Choroid plexus epithelial cell (primary cell): Measurements from ENCODE around the gene SPATA13.

Experiments
- DNase-seq: peaks from one replicate; pipeline ENCODE4 v3.0.0-alpha.2; 2010; ENCODE audit warnings: low read depth
- H3K4me3 ChIP-seq: 2 replicates; pipeline ENCODE4 v1.5.1; 2011; ENCODE audit warnings: low read depth, mild to moderate bottlenecking, control low read depth, low read length, moderate library complexity
- TF ChIP-seq, protein P1 (sequence below): conservative IDR thresholded peaks from 2 replicates; pipeline ENCODE4 v1.5.1; 2011; ENCODE audit warnings: low read depth, mild to moderate bottlenecking, control low read depth, inconsistent platforms, low read length, moderate library complexity

The SPATA13 gene

DNA sequence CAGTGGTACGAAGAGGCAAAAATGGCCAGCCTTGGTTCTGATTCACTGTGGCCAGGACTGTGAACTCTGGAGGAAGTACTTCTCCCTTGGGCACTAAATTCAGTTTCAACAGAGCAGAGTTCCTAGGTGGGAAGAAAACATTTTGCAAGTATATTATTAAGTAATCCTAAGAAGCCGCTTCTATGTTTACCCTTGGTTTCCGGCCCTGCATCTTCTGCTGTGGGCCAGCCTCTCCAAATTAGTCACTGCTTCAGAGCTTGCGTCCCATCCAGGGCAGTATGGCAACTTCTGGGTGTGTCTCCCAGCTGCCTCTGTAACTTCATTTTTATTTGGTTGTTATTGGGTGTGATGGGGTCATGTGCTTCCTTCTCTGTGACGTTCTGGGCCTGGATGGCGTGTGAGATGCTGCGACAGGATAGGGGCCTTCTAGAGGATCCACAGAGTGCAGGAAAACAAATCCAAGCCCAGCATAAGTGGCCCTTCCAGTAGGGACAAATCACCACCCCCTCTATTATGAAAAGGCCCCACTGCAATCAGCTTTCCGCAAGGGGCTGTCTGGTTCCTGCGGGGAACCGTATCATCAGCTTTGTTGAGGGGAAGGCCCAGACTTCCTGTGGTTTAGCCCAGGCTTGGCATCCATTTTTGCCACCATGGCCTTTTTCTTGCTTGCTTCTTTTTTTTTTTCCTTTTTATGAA lies 93.8 kb downstream of the SPATA13 start:
- TF ChIP-seq, protein P1, sequence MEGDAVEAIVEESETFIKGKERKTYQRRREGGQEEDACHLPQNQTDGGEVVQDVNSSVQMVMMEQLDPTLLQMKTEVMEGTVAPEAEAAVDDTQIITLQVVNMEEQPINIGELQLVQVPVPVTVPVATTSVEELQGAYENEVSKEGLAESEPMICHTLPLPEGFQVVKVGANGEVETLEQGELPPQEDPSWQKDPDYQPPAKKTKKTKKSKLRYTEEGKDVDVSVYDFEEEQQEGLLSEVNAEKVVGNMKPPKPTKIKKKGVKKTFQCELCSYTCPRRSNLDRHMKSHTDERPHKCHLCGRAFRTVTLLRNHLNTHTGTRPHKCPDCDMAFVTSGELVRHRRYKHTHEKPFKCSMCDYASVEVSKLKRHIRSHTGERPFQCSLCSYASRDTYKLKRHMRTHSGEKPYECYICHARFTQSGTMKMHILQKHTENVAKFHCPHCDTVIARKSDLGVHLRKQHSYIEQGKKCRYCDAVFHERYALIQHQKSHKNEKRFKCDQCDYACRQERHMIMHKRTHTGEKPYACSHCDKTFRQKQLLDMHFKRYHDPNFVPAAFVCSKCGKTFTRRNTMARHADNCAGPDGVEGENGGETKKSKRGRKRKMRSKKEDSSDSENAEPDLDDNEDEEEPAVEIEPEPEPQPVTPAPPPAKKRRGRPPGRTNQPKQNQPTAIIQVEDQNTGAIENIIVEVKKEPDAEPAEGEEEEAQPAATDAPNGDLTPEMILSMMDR: no peak
- no peak overlapping the region for H3K4me3 ChIP-seq
- peak; percentile 39 for DNase-seq

DNA sequence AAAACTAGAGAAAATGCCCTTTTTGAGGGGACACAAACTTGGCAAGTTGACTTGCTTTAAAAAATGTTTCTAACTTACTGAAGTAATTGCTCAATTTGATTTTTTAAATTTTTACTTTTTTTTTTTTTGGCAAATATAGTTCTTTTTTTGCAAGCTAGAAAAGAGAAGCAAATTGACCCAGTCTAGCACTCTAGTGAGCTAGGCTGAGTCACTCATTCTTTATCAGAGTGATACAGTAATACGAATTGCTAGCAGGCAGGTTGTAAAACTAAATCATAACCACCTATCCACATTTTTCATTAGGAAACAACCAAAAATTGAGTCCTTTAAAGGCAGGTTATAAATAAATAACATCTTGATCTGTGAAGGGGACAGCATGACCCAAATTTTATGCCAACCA lies 97.0 kb downstream of the SPATA13 start:
- TF ChIP-seq, protein P1: no peak
- no peak overlapping the region for H3K4me3 ChIP-seq
- DNase-seq: no peak

DNA sequence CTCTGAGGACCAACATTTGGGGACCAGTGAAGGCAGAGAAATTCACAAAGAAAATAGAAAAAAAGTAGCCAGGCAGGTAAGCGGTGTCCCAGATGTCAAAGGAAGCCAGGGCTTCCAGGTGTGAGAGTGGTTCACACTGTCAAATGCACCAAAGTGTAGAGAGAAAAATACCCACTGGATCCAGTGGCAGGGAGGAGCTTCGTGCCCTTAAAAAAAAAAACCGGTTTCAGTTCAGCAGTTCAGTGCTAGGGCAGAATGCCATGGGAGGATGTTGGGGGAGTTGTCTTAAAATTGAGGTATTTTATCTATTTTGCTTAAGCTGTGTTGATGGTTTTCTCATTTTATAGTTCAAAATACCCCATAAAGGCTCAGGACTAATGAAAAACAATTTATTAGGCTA lies 101.0 kb downstream of the SPATA13 start:
- TF ChIP-seq, protein P1: no peak
- no peak for DNase-seq
- no peak overlapping the region for H3K4me3 ChIP-seq

DNA sequence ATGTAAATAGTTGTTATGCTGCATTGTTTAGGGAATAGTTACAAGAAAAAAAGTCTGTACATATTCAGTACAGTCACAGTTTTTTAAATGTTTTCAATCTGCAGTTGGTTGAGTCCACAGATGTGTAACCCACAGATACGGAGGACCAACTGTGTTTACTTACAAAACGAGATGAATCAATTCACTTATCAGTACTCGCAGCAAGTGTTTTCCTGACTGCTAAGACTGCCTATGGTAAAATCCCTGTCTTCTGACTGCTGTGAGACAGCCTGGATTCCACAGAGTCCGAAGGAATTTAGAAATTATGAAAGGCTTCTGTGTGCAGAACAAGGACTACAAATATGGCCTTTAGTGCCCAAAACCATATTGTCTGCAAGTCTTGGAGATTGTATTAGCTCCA lies 103.1 kb downstream of the SPATA13 start:
- DNase-seq: peak; percentile 86
- TF ChIP-seq, protein P1: no peak

DNA sequence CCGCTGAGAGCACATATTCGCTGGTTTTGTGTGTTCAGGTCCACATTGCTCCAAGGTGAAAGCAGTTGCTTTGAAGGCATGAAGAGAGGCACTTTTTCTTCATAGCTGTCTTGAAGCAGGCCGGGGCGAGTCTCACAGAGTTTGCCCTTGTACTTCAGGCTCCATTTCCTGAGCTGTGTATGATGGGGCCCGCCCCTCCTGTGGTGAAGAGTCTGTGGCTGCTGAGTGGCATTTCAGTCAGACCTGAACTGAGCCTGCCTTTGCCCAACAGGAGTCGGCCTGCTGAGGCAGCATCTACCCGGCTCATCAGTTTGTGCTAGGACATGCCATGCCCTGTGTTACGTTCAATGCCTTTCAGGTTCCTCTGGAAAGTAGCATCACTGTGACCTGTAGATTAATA lies 104.5 kb downstream of the SPATA13 start:
- no peak for DNase-seq
- H3K4me3 ChIP-seq: no peak overlapping the region
- TF ChIP-seq, protein P1: no peak

More for the DNA sequence above, 103.1 kb downstream of the SPATA13 start:
- no peak overlapping the region for H3K4me3 ChIP-seq

DNA sequence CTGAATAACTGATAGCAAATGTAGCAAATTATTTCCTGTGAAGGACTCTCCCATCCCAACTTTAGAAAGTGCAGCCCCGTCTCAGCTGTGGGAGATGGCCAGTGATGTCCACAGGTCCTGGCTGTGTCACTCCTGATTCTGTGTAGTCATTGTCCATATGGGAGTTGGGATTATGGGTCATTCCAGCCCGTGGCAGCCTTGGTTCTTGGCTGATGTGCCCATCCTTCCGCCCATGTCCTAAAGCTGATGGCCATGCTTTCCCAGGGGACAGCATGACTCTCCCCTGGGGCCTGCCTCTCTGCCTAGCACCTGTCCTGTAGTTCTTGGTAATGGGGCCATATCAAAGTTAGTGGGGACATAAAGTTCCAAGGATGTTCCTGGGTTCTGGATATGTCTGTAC lies 104.9 kb downstream of the SPATA13 start:
- no peak for DNase-seq
- H3K4me3 ChIP-seq: no peak overlapping the region
- TF ChIP-seq, protein P1: no peak

DNA sequence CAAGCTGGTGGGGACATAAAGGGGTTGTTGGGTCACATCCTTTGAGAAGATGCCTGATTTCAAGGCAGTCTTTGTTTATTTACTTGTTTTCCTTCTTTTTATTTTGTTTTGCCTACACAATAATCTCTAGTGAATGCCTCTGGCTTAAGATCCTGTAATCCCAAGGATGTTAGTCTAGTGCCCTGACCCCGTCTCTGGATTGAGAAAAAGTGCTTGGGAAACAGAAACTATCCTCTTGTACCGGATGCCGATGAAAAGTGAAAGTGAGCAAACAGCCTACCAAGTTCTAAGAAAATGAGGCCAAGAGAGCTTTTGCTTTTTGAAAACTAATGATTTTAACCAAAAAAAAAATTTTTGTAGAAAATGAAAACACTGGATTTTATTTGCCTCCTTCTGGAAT lies 106.8 kb downstream of the SPATA13 start:
- no peak overlapping the region for H3K4me3 ChIP-seq
- TF ChIP-seq, protein P1: no peak
- DNase-seq: peak; percentile 42
